Fibroblast of the conjunctiva (primary cell): ENCODE data around the gene ENO2.

Source experiments
- DNase-seq: peaks from one replicate; pipeline ENCODE4 v3.0.0-alpha.2; 2010; ENCODE audit warnings: low read depth

Gene ENO2

DNA sequence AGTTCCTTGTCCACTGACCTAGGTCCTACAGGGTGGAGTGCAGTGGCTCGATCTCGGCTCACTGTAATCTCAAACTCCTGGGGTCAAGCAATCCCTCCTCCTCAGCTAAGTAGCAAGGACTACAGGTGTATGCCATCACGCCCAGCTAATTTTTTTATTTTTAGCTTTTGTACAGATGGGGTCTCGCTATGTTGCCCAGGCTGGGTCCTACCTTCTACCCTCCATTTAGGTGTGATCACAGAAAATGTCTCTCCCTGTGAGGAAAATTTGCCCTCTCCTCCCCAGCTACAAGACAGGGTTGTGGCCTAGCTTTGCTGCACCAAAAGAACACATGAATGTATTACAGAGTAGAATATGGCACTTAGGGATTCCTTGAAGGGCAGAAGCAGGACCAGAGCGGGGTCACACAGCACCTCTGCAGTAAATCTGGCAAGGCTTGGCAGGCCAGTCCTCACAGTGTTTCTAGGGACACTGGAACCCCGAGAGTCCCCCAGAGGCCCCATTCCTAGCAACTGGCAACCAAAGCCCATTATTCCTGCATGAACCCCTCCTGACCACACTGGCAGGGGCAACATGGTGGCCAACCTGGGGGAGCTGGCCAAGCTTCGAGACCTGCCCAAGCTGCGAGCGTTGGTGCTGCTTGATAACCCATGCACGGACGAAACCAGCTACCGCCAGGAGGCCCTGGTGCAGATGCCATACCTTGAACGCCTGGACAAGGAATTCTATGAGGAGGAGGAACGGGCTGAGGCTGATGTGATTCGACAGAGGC is 2.0 kb upstream of the ENO2 start:
- no peak for DNase-seq

DNA sequence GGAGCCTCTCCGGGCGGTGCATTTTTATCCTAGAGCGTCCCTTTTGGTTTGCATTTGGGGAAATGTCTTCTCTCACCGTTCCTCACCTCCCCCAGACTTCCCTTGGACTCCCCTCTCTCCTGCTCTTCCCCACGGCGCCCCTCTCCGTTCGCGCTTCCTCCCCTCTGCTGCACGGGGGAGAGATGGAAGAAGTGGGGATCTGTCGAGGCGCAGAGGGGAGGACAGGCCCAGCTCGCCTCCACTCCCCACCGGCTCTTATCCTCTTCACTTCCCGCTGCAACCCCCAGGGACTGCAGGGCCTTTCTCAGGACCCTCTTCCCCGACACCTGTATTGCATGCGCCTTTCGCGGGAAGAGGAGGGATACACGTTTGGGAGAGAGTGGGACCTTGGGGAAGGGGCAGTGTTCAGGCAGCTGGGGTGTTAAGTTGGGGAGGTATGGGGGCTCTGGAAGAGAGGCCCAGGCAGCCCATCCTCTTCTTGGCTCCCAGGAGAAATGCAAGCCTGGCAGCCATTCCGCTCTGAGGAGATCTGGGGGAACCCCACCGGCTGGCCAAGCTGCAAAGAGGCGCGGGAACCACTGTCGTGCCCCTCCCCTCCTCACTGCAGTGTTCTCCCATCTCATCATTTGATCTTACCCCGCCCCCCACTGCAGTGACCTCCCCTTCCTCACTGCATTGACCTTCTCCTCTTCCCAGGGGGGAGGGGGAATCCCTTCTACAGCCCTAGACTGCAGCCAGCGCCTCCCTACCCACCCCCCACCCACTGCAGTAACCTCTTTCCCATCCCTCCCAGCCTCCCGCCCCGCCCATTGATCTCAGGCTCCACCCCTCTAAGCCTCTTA is 788 bp downstream of the ENO2 start:
- no peak for DNase-seq

DNA sequence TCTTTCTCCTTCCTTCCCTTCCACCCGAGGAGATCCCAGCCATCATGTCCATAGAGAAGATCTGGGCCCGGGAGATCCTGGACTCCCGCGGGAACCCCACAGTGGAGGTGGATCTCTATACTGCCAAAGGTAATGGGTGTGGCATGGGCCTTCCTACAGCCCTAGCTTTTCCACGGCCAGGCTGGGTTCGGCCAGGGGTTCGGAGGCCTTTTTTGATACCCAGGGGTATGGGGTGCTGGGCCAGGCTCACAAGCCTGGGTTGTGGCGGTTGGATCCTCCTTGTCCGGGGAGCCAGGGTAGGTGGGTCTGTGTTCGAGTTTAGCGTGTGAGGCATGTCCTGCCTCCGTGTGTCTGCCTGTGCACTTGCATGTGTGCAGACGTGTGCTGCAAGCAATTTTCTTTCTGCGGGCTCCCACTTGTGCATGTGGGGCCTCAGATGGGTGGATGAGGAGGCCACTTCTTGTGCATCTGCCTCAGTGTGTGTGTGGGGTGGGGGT is 1.5 kb downstream of the ENO2 start:
- DNase-seq, result no peak

DNA sequence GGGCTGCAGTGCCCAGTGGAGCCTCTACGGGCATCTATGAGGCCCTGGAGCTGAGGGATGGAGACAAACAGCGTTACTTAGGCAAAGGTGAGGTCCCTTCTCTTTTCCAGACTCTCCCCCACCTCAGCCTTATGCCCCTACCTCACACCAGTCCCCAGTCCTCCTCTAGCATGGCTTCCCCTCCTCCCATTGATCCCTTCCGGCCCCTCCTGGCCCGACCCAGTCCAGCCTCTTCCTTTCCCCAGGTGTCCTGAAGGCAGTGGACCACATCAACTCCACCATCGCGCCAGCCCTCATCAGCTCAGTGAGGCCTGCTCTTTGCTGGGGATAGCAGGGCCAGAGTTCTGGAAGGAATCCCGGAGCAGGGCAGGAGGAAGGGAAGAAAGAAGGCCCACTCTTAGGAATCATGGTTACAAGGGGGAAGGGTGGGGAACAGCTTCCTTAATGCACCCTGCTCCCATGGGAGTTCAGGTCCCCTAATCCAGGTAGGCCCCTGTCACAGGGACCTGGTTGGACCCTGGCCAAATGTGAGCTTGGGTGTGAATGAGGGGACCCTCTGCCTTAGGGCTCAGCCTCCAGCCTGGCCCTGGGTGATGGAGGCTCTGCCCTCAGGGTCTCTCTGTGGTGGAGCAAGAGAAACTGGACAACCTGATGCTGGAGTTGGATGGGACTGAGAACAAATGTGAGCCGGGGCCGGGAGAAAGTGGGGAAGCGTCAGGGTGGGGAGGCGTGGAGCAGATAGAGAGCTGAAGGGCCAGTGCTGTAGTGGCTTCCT is 2.2 kb downstream of the ENO2 start:
- no peak for DNase-seq

DNA sequence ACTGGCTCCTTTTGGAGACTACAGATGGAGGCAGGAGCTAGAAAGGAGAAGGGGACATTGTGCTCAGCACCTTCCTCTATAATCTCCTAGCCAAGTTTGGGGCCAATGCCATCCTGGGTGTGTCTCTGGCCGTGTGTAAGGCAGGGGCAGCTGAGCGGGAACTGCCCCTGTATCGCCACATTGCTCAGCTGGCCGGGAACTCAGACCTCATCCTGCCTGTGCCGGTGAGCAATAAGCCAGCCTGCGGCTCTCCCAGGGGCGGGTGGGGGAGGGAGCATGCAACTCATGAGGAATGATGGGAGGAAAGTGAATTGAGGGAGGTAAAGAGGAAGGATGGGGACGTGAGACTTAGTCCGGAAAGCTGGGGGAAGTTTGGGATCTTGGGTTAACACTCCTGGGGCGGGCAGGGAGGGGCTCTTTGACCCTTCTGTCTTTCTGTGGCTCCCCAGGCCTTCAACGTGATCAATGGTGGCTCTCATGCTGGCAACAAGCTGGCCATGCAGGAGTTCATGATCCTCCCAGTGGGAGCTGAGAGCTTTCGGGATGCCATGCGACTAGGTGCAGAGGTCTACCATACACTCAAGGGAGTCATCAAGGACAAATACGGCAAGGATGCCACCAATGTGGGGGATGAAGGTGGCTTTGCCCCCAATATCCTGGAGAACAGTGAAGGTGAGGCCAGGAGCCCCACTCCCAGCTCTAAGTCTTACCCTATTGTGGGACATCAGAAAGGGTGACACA is 3.3 kb downstream of the ENO2 start:
- DNase-seq, result no peak

DNA sequence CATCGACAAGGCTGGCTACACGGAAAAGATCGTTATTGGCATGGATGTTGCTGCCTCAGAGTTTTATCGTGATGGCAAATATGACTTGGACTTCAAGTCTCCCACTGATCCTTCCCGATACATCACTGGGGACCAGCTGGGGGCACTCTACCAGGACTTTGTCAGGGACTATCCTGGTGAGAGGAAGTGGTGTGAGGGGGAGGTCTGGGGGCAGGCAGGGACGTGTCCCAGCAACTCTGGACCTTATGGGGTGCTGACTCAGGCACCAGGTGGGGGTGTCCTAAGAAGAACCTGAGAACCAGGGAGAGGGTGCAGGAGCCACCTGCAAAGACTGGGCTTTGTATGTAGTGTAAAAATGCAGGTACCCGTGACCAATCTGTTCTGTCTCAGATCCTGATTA is 5.2 kb downstream of the ENO2 start:
- no peak for DNase-seq

DNA sequence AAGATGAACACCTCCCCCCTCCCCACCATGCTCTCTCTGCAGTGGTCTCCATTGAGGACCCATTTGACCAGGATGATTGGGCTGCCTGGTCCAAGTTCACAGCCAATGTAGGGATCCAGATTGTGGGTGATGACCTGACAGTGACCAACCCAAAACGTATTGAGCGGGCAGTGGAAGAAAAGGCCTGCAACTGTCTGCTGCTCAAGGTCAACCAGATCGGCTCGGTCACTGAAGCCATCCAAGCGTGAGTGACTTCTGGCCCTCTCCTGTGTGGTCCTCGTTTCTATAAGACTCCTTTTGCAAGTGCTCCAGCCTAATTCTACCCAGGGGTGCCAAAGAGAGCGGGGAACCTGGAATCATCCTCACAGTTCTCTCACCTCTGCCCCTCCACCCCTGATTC is 7.2 kb downstream of the ENO2 start:
- DNase-seq, result no peak

DNA sequence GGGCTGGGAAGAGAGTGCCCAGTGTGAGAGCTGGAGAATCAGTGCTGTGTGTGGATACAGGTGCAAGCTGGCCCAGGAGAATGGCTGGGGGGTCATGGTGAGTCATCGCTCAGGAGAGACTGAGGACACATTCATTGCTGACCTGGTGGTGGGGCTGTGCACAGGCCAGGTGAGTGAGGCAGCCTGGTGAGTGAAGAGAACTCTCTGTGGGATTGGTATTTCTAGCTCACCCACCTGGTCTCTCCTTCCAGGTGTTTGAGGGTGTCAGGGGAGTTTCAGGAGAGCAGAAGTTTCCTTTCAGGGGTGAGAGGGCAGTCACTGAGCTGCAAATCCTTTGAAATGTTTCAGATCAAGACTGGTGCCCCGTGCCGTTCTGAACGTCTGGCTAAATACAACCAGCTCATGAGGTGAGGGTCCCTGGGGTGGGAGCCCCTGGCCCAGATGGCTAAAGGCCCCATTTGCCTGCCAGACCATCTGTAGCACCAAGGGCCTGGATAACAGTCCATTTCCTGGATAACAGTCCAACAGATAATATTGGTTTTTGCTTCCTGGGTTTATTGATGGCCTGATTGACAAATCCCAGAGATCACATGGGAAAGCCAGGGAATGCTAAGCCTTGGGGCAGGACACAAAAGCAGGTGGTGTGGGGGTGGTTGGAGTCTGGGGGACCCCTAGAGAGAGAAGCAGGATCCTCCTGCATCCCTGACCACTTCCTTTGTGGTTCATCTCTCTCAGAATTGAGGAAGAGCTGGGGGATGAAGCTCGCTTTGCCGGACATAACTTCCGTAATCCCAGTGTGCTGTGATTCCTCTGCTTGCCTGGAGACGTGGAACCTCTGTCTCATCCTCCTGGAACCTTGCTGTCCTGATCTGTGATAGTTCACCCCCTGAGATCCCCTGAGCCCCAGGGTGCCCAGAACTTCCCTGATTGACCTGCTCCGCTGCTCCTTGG is 7.9 kb downstream of the ENO2 start:
- DNase-seq, result no peak

DNA sequence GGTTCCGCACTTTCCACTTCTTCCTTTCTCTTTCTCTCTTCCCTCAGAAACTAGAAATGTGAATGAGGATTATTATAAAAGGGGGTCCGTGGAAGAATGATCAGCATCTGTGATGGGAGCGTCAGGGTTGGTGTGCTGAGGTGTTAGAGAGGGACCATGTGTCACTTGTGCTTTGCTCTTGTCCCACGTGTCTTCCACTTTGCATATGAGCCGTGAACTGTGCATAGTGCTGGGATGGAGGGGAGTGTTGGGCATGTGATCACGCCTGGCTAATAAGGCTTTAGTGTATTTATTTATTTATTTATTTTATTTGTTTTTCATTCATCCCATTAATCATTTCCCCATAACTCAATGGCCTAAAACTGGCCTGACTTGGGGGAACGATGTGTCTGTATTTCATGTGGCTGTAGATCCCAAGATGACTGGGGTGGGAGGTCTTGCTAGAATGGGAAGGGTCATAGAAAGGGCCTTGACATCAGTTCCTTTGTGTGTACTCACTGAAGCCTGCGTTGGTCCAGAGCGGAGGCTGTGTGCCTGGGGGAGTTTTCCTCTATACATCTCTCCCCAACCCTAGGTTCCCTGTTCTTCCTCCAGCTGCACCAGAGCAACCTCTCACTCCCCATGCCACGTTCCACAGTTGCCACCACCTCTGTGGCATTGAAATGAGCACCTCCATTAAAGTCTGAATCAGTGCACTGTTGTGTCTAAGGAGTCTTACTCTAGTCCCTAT is 8.8 kb downstream of the ENO2 start:
- DNase-seq, result no peak

DNA sequence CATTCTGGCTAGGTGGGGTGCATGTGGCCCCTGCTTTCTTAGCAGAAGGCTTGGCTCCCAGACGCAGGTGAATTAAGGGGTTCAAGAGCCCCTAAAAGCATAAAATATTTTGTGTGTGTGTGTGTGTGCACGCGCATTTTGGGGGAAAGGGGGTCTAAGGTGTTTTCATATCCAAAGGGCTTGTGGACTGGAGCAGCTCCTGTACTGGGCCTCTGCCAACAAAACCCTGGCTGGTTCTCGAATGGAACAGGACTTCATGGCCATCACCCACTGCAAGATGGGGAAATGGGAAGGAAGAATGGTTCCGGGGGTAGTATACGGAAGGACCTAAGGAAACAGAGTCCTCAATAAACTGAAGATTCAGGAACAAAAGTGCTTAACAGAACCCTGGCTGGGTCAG is 9.5 kb downstream of the ENO2 start:
- DNase-seq, result no peak

DNA sequence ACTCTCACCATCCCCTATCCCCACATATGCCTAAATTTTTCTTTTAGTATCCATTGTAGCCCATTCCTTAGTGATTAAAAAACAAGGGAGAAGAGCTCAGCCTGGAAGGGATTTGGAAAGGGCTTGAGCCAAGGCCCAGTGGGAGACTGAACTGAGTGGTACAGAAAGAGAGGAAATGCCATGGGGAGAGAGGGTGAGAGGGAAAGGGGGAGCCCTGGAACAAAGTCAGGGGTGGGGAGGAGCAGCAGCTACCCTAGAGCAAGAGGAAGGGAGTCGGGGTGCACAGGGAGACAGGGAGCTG is 10.8 kb downstream of the ENO2 start:
- DNase-seq, result no peak

DNA sequence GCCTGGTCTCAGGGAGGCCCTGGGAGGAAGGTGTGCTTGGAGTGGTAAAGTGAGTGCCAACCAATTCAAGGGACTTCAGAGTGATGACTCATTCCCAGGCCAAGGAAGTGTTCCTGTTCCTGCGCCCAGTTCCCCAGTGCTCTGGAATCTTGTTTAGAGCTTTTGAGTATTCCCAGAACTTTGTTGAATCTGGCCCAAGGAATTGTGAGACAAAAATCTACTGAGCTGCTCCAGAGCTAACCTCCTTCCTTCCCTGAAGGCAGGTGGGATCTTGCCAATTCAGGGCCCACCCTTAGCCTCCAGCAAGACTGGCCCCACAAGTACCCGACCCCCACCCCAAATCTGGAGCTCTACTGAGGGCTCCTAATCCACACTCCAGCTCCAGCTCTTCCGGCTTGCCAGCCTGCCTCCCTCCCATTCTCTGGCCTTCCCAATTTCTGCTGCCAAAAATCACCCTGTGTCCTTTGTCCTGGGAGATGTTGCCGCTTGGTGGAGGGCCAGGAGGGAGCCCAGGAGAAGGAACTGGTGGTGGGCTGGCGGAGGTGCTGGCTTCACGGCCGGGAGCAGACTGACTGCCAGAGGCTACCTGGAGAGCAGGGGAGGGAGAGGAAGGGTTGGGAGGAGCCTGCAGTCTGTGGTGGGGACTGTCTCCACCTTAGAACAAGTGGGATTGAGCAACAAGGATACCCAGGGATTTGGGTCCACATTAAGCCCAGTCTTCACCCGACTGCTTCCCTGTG is 11.3 kb downstream of the ENO2 start:
- peak; percentile 67 for DNase-seq

DNA sequence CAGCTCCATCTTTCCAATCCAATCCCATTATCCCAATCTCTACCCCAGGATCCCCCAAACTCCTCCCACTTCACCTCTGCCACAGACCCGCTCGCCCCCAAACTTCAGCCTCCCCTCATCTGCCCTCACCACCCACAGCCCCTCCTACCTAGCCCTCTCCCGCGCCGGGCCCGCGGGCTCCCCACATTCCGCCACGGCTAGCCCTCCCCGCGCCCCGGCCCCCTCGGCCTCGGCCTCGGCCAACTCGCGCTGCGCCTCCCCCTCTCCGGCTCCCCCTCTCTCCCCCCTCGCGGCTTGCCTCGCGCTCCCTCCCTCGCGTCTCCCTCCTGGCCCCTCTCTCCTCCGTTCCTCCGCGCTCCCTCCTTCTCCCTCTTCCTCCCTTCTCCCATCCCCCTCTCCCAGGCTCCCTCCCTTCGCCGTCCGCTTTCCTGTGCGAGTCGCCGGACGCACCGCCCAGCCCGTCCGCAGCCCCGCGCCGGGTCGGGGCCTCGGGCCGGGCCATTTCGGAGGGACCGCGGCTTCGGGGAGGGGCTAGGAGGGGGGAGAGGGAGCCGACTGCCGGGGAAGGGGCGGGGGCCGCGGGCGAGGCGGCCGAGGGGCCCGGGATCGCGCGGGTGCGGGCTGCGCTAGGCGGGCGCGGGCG is 13.1 kb downstream of the ENO2 start, which contains the start of gene ATN1:
Gene ATN1 (plus strand): TSS at position 581 of the 643 bp plus-strand sequence. CDS start 6,043 bp downstream, outside the sequence.
- peak; percentile 70 for DNase-seq

DNA sequence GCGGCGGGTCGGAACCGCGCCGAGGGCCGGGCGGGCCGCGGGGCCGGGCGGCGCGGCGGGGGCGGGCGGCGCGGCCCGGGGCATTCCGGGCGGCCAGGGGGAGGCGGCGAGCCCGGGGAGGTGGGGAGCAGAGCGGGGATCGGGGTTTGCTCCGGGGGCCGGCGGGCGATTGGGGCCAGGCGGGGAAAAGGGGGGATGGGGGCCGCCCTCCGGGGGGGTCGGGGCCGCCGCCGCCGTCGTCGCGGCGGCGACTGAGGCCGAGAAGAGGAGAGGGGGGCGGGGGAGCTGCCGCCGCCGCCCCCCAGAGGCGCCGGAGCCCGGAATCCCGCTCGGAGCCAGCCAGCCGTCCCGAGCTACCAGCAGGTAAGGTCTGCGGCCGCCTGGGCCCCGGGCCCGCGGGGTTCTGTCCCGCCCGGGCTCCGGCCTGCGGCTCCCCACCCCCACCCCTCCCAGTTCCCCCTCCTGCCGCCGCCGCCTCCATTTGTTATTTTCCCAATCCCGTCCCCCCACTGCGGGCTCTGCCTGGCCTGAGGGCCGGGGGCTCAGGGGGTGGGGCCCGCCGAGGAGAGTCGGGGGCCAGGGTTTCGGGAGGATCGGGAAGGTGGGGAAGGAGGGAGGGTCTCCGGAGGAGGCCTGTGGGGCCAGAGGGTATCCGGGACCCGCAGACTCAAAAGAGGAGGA is 13.8 kb downstream of the ENO2 start:
- no peak for DNase-seq

DNA sequence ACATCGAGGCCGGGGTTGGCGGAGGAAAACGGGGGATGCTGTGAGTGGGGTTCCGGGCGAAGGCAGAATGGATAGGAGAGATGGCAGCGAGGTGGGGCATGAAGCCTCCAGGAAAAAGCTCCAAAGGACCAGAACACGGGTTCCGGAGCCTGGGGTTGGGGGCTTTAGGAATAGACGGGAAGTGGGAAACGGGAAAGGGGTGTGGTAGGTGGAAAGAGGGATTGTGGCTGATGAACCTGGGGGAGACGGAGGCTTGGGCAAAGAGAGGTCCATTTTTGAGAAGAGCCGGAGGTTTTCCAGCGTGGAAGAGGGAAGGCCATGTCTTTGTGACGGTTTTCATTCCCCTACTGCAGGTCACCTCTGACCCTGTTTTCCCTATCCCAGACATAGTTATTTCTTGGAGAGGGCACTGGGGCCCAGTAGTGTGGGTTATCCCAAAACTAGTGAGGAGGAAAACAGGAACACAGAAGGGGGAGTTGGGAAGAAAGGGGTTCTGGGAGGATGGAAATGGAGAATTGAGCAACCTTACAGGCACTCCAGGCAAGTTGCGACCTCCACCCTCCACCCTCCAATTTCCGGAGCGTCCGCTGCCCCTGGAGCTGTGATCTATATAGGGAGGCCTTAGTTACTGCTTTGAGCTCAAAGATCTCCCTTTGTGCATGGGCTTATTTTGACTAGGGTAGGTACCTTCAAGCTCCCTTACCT is 14.5 kb downstream of the ENO2 start:
- DNase-seq, result no peak

DNA sequence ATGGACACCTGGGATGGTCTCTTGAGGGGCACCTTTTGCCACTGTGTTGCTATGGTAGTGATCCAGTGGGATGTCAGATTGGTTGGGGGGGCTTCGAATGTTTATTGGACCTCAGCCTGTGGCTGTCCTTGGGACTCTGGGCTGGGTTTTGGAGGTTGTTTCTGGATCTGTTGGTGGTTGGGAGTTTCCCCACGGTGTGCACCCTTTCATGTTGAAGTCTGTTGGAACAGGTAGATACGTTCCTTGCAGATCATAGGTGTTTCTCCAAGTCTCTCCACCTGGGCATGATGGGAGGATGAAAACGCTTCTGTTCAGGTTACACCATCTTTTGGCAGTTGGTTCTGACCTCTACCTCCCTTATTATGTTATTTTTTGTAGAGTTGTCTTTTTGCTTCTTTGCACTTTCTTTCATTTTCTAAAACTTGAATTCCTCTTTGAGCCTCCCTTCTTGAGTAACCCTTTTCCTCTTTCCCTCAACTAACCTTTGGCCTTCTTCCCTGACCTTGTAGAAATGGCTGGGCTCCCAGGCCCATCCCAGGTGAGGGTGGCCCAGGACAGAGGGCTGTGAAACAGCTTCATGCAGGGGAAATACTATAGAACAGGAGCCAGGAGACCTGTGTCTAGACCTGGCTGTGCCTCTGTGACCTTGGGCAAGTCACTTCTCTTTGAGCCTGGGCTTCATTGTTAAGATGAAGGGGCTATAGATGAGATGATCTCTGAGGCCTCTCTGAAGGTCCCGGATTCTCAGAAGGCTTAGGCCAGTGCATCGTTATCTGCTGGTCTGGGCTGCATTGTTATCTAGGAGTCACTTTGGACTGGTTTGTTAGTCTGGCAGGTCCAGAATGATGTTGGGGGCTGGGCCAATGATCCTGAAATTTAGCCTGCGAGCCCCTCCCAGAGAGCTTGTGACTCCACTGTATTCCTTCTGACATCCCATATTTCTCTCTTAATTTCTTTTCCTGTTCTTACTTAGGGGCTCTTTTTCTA is 15.4 kb downstream of the ENO2 start:
- no peak for DNase-seq
